ENCODE data around the gene NKD2.
"Not testable (repeated sequence)": the region's sequence is repeated elsewhere in the genome, so short reads cannot be mapped to it uniquely, and the experiment has no call there.

DNA sequence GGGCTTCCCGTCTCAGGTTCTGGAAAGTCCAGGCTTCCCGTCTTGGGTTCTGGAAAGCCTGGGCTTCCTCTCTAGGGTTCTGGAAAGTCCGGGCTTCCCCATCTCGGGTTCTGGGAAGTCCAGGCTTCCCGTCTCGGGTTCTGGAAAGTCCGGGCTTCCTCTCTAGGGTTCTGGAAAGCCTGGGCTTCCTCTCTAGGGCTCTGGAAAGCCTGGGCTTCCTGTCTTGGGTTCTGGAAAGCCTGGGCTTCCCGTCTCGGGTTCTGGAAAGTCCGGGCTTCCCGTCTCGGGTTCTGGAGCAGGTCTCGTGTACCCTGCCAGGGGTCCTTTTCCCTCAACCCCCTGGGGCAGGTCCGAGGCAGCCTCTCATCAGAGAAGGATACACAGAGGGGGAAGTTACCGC lies 74.4 kb downstream of the NKD2 start:
- not testable (repeated sequence) for TF ChIP-seq CHD2 (IDR thresholded peaks at IDR 0.05; ENCODE audit: low read depth, low read length); NR2C2 (CRISPR knock-in tag; IDR thresholded peaks at IDR 0.05); NR2C2 (tag; IDR thresholded peaks at IDR 0.05); GABPA (tag; conservative IDR thresholded peaks at IDR 0.05; ENCODE audit: low read depth); CXXC5 (CRISPR knock-in tag; IDR thresholded peaks at IDR 0.05); POLR2A (conservative IDR thresholded peaks at IDR 0.05); TCF7L2 (IDR thresholded peaks at IDR 0.05; ENCODE audit: low read depth, low read length); KAT7 (CRISPR knock-in tag; IDR thresholded peaks at IDR 0.05; ENCODE audit: borderline replicate concordance); SIRT6 (IDR thresholded peaks at IDR 0.05; ENCODE audit: low read depth, low read length)
- TF ChIP-seq, protein P1, sequence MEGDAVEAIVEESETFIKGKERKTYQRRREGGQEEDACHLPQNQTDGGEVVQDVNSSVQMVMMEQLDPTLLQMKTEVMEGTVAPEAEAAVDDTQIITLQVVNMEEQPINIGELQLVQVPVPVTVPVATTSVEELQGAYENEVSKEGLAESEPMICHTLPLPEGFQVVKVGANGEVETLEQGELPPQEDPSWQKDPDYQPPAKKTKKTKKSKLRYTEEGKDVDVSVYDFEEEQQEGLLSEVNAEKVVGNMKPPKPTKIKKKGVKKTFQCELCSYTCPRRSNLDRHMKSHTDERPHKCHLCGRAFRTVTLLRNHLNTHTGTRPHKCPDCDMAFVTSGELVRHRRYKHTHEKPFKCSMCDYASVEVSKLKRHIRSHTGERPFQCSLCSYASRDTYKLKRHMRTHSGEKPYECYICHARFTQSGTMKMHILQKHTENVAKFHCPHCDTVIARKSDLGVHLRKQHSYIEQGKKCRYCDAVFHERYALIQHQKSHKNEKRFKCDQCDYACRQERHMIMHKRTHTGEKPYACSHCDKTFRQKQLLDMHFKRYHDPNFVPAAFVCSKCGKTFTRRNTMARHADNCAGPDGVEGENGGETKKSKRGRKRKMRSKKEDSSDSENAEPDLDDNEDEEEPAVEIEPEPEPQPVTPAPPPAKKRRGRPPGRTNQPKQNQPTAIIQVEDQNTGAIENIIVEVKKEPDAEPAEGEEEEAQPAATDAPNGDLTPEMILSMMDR (IDR thresholded peaks at IDR 0.05 in 2 of 3, conservative IDR thresholded peaks at IDR 0.05 in 1 of 3; ENCODE audit: insufficient read depth in 2 of 3, low read depth in 1 of 3, low read length in 3 of 3): not testable (repeated sequence)
- TF ChIP-seq, protein P2, sequence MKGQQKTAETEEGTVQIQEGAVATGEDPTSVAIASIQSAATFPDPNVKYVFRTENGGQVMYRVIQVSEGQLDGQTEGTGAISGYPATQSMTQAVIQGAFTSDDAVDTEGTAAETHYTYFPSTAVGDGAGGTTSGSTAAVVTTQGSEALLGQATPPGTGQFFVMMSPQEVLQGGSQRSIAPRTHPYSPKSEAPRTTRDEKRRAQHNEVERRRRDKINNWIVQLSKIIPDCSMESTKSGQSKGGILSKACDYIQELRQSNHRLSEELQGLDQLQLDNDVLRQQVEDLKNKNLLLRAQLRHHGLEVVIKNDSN (CRISPR knock-in tag; IDR thresholded peaks at IDR 0.05): not testable (repeated sequence)

Measured in K562 (cell line).